ENCODE data around the gene PCYT2.

Gene PCYT2

DNA sequence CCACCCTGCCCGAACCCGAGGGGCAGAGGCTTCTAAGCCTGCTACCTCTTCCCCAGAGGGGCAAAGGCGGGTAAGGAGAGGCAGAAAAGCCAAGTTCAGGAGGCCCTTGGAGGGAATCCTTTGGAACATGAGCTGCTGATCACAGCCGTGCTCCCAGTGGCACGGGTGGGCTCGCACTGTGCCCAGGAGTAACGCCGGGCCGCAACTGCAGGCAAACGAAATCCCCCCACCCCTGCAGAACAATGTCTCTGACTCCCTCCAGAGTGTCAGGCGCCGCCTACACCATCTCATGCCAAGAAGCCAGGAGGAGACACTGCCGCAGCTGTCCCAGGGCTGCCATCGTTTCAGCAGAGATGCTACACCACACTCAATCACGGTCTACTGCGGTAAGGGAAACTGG, 59.8 kb downstream of the PCYT2 start:
- DNase-seq, result no peak

Data from CD4-positive, alpha-beta T cell treated with Interleukin-17A for 4 hours (primary cell).